WTC11 (cell line): Measurements from ENCODE around the gene ZNF438.

ENCODE experiments used
- TCF7 ChIP-seq: sonication (generic); formaldehyde crosslinking; IDR thresholded peaks from 2 replicates; pipeline ENCODE4 v1.8.0; 2022; ENCODE audit warnings: mild to moderate bottlenecking, low read depth, missing genetic modification reagents, moderate library complexity
- ZNF423 ChIP-seq: fragments of 250-450 bp; sonication (Bioruptor Pico); IDR thresholded peaks from 2 replicates; pipeline ENCODE4 v2.1.2; 2022; ENCODE audit warnings: mild to moderate bottlenecking, moderate library complexity
- TF ChIP-seq, protein P1 (sequence below): sonication (generic); formaldehyde crosslinking; IDR thresholded peaks from 2 replicates; pipeline ENCODE4 v1.8.0; 2022; ENCODE audit warnings: mild to moderate bottlenecking, missing genetic modification reagents
- TF ChIP-seq, protein P2 (sequence below): fragments of 200-600 bp; IDR thresholded peaks from 2 replicates; pipeline ENCODE4 v1.8.0; 2022; ENCODE audit warnings: antibody characterized with exemption

DNA sequence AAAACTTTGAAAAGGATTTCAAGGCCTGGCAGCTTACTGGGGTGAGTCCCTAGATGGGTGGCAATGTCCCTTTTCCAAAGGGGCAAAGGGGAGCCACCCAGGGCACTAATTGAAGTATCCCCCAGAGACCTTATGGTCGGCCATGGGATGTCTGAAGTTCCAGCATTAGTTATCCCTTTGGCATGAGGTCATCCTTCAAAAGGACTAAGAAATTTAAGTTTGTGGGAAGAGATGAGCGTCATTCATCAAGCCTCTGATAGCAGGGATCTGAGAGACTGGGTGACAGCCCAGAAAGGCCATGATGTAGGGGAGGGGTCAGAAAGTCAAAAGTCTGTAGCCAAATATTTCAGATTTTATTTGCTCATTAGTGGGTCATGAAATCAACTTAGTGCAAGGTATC, 195.3 kb downstream of the ZNF438 start:
- TF ChIP-seq, protein P1, sequence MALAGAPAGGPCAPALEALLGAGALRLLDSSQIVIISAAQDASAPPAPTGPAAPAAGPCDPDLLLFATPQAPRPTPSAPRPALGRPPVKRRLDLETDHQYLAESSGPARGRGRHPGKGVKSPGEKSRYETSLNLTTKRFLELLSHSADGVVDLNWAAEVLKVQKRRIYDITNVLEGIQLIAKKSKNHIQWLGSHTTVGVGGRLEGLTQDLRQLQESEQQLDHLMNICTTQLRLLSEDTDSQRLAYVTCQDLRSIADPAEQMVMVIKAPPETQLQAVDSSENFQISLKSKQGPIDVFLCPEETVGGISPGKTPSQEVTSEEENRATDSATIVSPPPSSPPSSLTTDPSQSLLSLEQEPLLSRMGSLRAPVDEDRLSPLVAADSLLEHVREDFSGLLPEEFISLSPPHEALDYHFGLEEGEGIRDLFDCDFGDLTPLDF (CRISPR knock-in tag): no peak
- TF ChIP-seq, protein P2, sequence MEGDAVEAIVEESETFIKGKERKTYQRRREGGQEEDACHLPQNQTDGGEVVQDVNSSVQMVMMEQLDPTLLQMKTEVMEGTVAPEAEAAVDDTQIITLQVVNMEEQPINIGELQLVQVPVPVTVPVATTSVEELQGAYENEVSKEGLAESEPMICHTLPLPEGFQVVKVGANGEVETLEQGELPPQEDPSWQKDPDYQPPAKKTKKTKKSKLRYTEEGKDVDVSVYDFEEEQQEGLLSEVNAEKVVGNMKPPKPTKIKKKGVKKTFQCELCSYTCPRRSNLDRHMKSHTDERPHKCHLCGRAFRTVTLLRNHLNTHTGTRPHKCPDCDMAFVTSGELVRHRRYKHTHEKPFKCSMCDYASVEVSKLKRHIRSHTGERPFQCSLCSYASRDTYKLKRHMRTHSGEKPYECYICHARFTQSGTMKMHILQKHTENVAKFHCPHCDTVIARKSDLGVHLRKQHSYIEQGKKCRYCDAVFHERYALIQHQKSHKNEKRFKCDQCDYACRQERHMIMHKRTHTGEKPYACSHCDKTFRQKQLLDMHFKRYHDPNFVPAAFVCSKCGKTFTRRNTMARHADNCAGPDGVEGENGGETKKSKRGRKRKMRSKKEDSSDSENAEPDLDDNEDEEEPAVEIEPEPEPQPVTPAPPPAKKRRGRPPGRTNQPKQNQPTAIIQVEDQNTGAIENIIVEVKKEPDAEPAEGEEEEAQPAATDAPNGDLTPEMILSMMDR: no peak
- no peak for TF ChIP-seq TCF7
- no peak for TF ChIP-seq ZNF423 (CRISPR knock-in tag)
